Kidney epithelial cell (primary cell): ENCODE data around the gene LDLRAD2. TPM values are rescaled to one million over a fixed set of nuclear protein-coding genes. Genes with fewer than 3 reads are reported as not detected.

Source experiments
- DNase-seq: peaks from one replicate; pipeline ENCODE4 v3.0.0-alpha.2; 2010; ENCODE audit warnings: low read depth
- H3K27me3 ChIP-seq: 2 replicates; pipeline ENCODE4 v1.6.0; 2011; ENCODE audit warnings: low read length; ENCODE audit not compliant: control insufficient read depth, insufficient read depth
- H3K36me3 ChIP-seq: 2 replicates; pipeline ENCODE4 v1.5.1; 2011; ENCODE audit warnings: low read length; ENCODE audit not compliant: control insufficient read depth, insufficient read depth
- H3K4me3 ChIP-seq: 2 replicates; pipeline ENCODE4 v1.5.1; 2011; ENCODE audit warnings: low read depth, mild to moderate bottlenecking, control low read depth, low read length
- total RNA-seq: library from RNA; depleted of rRNA; stranded (reverse); fragments of >200 nt; gene quantifications from 2 replicates; pipeline ENCODE4 v1.2.3, GENCODE V29; 2015
- TF ChIP-seq, protein P1 (sequence below): IDR thresholded peaks from 2 replicates; pipeline ENCODE4 v1.5.1; 2011; ENCODE audit warnings: mild to moderate bottlenecking, moderate library complexity, low read length, control low read depth, inconsistent platforms; ENCODE audit not compliant: insufficient read depth, poor library complexity, severe bottlenecking

The LDLRAD2 gene
- total RNA-seq, 1 donor from 2014 or later, result not detected

DNA sequence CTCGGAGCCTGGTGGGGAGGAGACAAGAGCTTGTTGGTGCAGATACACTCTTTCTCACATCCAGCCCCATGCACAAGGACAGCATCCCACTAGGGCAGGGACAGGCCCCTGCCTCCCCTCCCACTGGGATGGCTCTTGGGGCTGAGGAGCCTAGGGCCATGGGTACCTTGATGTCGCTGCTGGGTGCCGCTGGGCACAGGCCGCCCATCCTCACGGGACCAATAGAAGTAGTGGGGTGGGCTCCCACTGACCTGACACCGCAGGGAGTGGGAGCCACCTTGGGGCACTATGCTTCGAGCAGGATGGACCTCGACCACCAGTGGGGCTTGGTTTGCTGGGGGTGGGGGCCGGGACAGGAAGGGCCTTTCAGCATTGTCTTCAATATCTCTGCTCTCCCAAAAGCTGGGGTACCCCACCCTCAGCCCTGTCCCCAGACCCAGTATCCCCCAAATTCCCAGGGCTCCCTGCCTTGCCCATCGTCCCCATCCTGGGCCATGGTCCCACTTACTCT, 47.7 kb downstream of the LDLRAD2 start:
- TF ChIP-seq, protein P1, sequence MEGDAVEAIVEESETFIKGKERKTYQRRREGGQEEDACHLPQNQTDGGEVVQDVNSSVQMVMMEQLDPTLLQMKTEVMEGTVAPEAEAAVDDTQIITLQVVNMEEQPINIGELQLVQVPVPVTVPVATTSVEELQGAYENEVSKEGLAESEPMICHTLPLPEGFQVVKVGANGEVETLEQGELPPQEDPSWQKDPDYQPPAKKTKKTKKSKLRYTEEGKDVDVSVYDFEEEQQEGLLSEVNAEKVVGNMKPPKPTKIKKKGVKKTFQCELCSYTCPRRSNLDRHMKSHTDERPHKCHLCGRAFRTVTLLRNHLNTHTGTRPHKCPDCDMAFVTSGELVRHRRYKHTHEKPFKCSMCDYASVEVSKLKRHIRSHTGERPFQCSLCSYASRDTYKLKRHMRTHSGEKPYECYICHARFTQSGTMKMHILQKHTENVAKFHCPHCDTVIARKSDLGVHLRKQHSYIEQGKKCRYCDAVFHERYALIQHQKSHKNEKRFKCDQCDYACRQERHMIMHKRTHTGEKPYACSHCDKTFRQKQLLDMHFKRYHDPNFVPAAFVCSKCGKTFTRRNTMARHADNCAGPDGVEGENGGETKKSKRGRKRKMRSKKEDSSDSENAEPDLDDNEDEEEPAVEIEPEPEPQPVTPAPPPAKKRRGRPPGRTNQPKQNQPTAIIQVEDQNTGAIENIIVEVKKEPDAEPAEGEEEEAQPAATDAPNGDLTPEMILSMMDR, result no peak
- peaks cover 5% of the 10 kb centered on the region for H3K36me3 ChIP-seq
- no peak for DNase-seq

DNA sequence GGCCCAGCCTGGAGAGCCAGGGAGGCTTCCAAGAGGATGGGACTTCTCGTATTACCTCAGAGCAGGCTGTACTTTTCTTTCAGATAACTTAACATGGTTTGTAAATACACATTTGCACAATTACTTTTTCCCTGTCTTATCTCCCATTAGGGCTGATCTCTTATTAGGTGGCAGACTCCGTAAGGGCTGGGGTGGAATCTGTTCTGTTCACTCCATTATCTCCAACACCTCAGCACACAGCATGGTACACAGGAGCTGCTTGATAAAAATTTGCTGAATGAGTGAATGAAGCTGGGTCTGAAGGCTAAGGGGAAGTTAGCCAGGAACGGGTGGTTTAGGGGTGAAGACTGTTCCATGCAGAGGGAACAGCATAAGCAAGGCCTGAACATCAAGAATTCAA, 48.9 kb downstream of the LDLRAD2 start:
- H3K27me3 ChIP-seq, result no peaks in the 10 kb centered on the region
- no peak for DNase-seq
- peaks cover 5% of the 10 kb centered on the region for H3K36me3 ChIP-seq
- H3K4me3 ChIP-seq, result no peak overlapping the region
- TF ChIP-seq, protein P1, result no peak

More for the DNA sequence above, 47.7 kb downstream of the LDLRAD2 start:
- H3K4me3 ChIP-seq, result no peak overlapping the region
- no peaks in the 10 kb centered on the region for H3K27me3 ChIP-seq

DNA sequence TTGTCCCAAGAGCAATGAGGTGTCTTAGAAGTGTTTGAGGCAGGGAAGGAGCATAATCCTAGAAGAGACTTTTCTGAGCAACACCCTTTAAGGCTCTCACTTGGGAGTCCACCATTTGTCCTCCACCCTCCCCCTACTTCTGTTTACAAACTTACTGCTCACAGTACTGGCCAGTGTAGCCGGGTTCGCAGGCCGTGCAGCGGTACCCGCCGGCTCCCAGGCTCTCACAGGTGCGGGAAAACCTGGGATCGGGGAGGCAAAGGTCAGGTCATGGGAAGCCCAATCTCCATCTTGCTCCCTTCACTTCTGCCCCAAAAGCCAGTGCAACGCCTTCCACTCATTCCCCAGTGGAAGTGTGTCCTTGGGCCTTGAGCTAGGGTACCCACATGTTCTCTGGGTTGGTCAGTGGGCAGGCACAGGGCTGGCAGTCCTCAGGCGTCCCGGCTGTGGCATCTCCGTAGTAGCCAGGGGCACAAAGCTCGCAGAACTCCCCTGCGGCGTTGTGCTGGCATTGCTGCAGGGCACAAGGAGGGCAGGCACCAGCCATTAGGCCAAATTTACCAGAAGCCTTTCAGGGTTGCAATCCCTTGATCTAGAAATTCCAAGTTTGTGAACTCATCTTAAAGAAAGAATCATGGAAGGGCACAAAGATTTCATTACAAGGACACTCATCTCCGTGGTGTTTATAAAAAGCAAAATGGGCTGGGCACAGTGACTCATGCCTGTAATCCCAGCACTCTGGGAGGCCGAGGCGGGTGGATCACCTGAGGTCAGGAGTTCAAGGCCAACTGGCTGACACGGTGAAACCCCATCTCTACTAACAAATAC, 49.8 kb downstream of the LDLRAD2 start:
- TF ChIP-seq, protein P1, result no peak
- H3K36me3 ChIP-seq, result peaks cover 6% of the 10 kb centered on the region

DNA sequence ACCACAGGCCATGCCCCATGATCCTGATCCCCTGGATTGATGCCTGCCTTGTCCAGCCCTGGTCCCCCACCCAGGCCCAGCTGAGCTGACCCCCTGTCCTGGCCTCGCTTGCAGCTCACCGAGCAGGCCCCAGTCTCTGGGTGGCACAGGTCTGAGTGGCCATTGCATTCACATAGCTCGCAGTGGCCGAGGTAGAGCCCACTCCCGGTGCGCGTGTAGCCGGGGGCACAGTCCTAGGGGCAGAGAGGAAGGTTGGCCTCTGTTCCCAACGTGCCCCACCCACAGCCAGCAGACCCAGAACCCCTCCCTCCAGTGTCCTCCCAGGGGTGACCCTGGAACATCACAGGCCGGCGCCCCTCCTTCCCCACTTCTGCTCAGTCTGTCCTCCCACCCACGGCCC, 51.9 kb downstream of the LDLRAD2 start:
- H3K36me3 ChIP-seq, result peaks cover 4% of the 10 kb centered on the region
- no peak for DNase-seq
- TF ChIP-seq, protein P1, result no peak

More for the DNA sequence above, 49.8 kb downstream of the LDLRAD2 start:
- H3K27me3 ChIP-seq, result no peaks in the 10 kb centered on the region
- DNase-seq, result peak; percentile 5
- no peak overlapping the region for H3K4me3 ChIP-seq

DNA sequence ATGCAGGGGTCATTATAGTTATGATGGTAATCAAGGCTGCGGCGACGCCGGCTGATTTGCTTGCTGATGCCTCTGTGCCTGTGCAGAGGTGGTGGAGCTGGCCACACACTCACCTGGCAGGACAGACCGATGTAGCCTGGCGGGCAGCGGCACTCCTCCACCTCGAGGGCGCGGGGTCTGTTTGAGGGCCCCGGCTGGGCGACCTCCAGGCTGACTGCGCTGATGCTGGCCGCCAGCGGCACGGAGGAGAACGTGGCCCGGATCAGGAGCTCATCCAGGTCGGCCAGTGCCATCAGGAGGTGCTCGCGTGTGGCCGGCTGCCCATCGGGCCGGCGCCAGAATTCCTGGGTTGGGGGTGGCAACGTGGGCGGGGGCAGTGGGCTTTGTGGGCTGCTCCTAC, 52.7 kb downstream of the LDLRAD2 start:
- Histone ChIP-seq H3K27me3 (no peaks in the 10 kb centered on the region), H3K4me3 (no peak overlapping the region), H3K36me3 (peaks cover 4% of the 10 kb centered on the region)
- no peak for DNase-seq
- TF ChIP-seq, protein P1, result no peak

More for the DNA sequence above, 51.9 kb downstream of the LDLRAD2 start:
- H3K4me3 ChIP-seq, result no peak overlapping the region
- no peaks in the 10 kb centered on the region for H3K27me3 ChIP-seq
